H9 (cell line): ENCODE measurements around the gene FSHR. TPM values are rescaled to one million over a fixed set of nuclear protein-coding genes. Genes with fewer than 3 reads are reported as not detected.

Experiments used
- DNase-seq: peaks from one replicate; pipeline ENCODE4 v3.0.0-alpha.2; 2017
- H2AFZ ChIP-seq: one replicate; pipeline ENCODE4 v1.6.1; 2013; ENCODE audit warnings: mild to moderate bottlenecking, low read length, control low read depth, moderate library complexity
- H2AK5ac ChIP-seq: 2 replicates; pipeline ENCODE4 v1.6.1; 2013; ENCODE audit warnings: low read length, control low read depth, mixed read lengths; ENCODE audit not compliant: insufficient read length
- H2BK120ac ChIP-seq: one replicate; pipeline ENCODE4 v1.6.1; 2013; ENCODE audit warnings: low read depth, mild to moderate bottlenecking, low read length, control low read depth, inconsistent platforms; ENCODE audit not compliant: poor library complexity, severe bottlenecking
- H2BK12ac ChIP-seq: 2 replicates; pipeline ENCODE4 v1.6.1; 2013; ENCODE audit warnings: low read length, control low read depth, mixed read lengths, low read depth; ENCODE audit not compliant: insufficient read length
- H2BK15ac ChIP-seq: 2 replicates; pipeline ENCODE4 v1.6.1; 2013; ENCODE audit warnings: low read depth, low read length, control low read depth
- H2BK20ac ChIP-seq: one replicate; pipeline ENCODE4 v1.6.1; 2013; ENCODE audit warnings: low read depth, mild to moderate bottlenecking, low read length, control low read depth, inconsistent platforms; ENCODE audit not compliant: poor library complexity, severe bottlenecking
- H2BK5ac ChIP-seq: 2 replicates; pipeline ENCODE4 v1.6.1; 2013; ENCODE audit warnings: low read length, control low read depth, mixed read lengths; ENCODE audit not compliant: insufficient read length
- H3K14ac ChIP-seq: 2 replicates; pipeline ENCODE4 v1.6.1; 2013; ENCODE audit warnings: low read length, control low read depth; ENCODE audit not compliant: insufficient read depth
- H3K18ac ChIP-seq: 2 replicates; pipeline ENCODE4 v1.6.1; 2013; ENCODE audit warnings: low read depth, mild to moderate bottlenecking, mixed read lengths, low read length, control low read depth; ENCODE audit not compliant: insufficient read length
- H3K23ac ChIP-seq: 2 replicates; pipeline ENCODE4 v1.6.1; 2013; ENCODE audit warnings: low read length, control low read depth, mixed read lengths, low read depth; ENCODE audit not compliant: insufficient read length
- H3K23me2 ChIP-seq: 2 replicates; pipeline ENCODE4 v1.6.1; 2013; ENCODE audit warnings: low read depth, mild to moderate bottlenecking, mixed read lengths, low read length, control low read depth; ENCODE audit not compliant: insufficient read length, poor library complexity, severe bottlenecking
- H3K27ac ChIP-seq: 2 replicates; pipeline ENCODE4 v1.5.1; 2013; ENCODE audit warnings: low read length, control low read depth, mixed read lengths, low read depth; ENCODE audit not compliant: insufficient read length
- H3K27me3 ChIP-seq: 2 replicates; pipeline ENCODE4 v1.6.1; 2013; ENCODE audit warnings: low read length, control low read depth, inconsistent platforms; ENCODE audit not compliant: insufficient read depth
- H3K4ac ChIP-seq: 2 replicates; pipeline ENCODE4 v1.6.1; 2013; ENCODE audit warnings: low read depth, mild to moderate bottlenecking, control low read depth, inconsistent platforms, low read length, moderate library complexity
- H3K4me1 ChIP-seq: 2 replicates; pipeline ENCODE4 v1.6.1; 2013; ENCODE audit warnings: low read length, control low read depth, inconsistent platforms; ENCODE audit not compliant: insufficient read depth
- H3K4me2 ChIP-seq: 2 replicates; pipeline ENCODE4 v1.6.1; 2013; ENCODE audit warnings: low read length, control low read depth, mixed read lengths; ENCODE audit not compliant: insufficient read length, insufficient read depth
- H3K56ac ChIP-seq: 2 replicates; pipeline ENCODE4 v1.6.1; 2013; ENCODE audit warnings: low read depth, mild to moderate bottlenecking, mixed read lengths, low read length, control low read depth; ENCODE audit not compliant: insufficient read length
- H3K79me1 ChIP-seq: 2 replicates; pipeline ENCODE4 v1.6.1; 2013; ENCODE audit warnings: low read depth, mild to moderate bottlenecking, moderate library complexity, low read length, control low read depth, inconsistent platforms; ENCODE audit not compliant: insufficient read depth, poor library complexity, severe bottlenecking
- H3K79me2 ChIP-seq: 2 replicates; pipeline ENCODE4 v1.6.1; 2013; ENCODE audit warnings: low read length, control low read depth, inconsistent platforms; ENCODE audit not compliant: insufficient read depth
- H3K9ac ChIP-seq: 2 replicates; pipeline ENCODE4 v1.6.1; 2013; ENCODE audit warnings: low read length, control low read depth, mixed read lengths; ENCODE audit not compliant: insufficient read length; ENCODE audit errors: extremely low read depth
- H3K9me3 ChIP-seq: one replicate; pipeline ENCODE4 v1.6.1; 2013; ENCODE audit warnings: low read depth, low read length, inconsistent platforms; ENCODE audit not compliant: control insufficient read depth
- H3T11ph ChIP-seq: one replicate; pipeline ENCODE4 v1.6.1; 2013; ENCODE audit warnings: mild to moderate bottlenecking, low read length, control low read depth, inconsistent platforms
- H4K20me1 ChIP-seq: one replicate; pipeline ENCODE4 v1.6.1; 2013; ENCODE audit not compliant: control insufficient read depth, insufficient read length, insufficient read depth
- H4K5ac ChIP-seq: 2 replicates; pipeline ENCODE4 v1.6.1; 2013; ENCODE audit warnings: low read depth, mild to moderate bottlenecking, mixed read lengths, low read length, control low read depth; ENCODE audit not compliant: insufficient read length
- H4K8ac ChIP-seq: replicated peaks from 2 replicates; pipeline ENCODE4 v1.6.1; 2013; ENCODE audit warnings: low read length, control low read depth, mixed read lengths, low read depth; ENCODE audit not compliant: insufficient read length
- H4K91ac ChIP-seq: 2 replicates; pipeline ENCODE4 v1.6.1; 2013; ENCODE audit warnings: low read depth, mild to moderate bottlenecking, moderate library complexity, mixed read lengths, low read length, control low read depth; ENCODE audit not compliant: insufficient read length
- H3K27ac Mint-ChIP-seq, 3 experiments: 2 replicates in 2 of 3; 3 replicates in 1 of 3; pipeline ENCODE4 v1.8.0; 2020 to 2021; ENCODE audit warnings: mixed read lengths in 3 of 3, mild to moderate bottlenecking in 1 of 3, moderate library complexity in 1 of 3
- H3K27me3 Mint-ChIP-seq: 2 replicates; pipeline ENCODE4 v1.8.0; 2021; ENCODE audit warnings: low read depth, mild to moderate bottlenecking, moderate library complexity, mixed read lengths
- H3K36me3 Mint-ChIP-seq, 3 experiments: 2 replicates in 2 of 3; 3 replicates in 1 of 3; pipeline ENCODE4 v1.8.0; 2020 to 2021; ENCODE audit warnings: low read depth in 3 of 3, mixed read lengths in 3 of 3; ENCODE audit not compliant: insufficient read depth in 1 of 3
- H3K4me1 Mint-ChIP-seq, 2 experiments: 2 replicates each; pipeline ENCODE4 v1.8.0; 2020; ENCODE audit warnings: mixed read lengths in 2 of 2
- H3K4me3 Mint-ChIP-seq, 2 experiments: 2 replicates in 1 of 2; 3 replicates in 1 of 2; pipeline ENCODE4 v1.8.0; 2020 to 2021; ENCODE audit warnings: mild to moderate bottlenecking in 2 of 2, mixed read lengths in 2 of 2, moderate library complexity in 1 of 2
- H3K9me3 Mint-ChIP-seq, 2 experiments: 2 replicates in 1 of 2; 3 replicates in 1 of 2; pipeline ENCODE4 v1.8.0; 2020; ENCODE audit warnings: mild to moderate bottlenecking in 2 of 2, mixed read lengths in 2 of 2, moderate library complexity in 1 of 2
- WGBS: extraction: QIAGEN DNeasy Blood & Tissue Kit; methylation state at CpG from one replicate; pipeline ENCODE4 v1.1.7; 2013; ENCODE audit warnings: missing lambda C conversion rate, low lambda C conversion rate, mixed read lengths; ENCODE audit not compliant: insufficient read length; ENCODE audit errors: extremely low coverage; 5-methylcytosine and 5-hydroxymethylcytosine counted together
- total RNA-seq: library from RNA; stranded (reverse); gene quantifications from 2 replicates; pipeline ENCODE4 v1.2.1, GENCODE V29; 2021
- TF ChIP-seq, protein P1 (sequence below): fragments of 200-600 bp; sonication (generic); conservative IDR thresholded peaks from 3 replicates; pipeline ENCODE4 v1.8.0; 2021; ENCODE audit warnings: antibody characterized with exemption, mild to moderate bottlenecking

The FSHR gene
- total RNA-seq, 1 experiment from 2014 or later, result not detected

DNA sequence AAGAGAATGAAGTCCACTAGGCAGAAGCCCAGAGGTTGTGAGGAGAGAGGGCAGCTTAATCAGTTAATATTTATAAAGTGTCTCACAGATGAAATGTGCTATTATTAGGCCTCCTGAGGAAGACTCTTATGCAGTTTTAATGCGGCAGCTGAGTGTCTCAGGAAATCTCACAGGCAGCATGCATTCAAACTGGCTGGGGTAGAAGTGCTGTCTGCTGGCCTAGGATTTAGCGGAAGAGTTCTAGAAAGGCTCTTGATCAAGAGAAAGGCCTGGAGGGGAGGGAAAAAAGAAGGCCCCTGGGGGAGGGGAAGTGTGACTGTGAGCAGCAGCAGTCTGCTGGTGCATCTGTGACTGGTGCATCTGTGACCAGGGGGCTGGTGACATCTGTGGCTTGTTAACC is 133.0 kb downstream of the FSHR start:
- Mint-ChIP-seq H3K27me3 (no peaks in the 10 kb centered on the region), H3K36me3 (no peaks in the 10 kb centered on the region), H3K9me3 (no peaks in the 10 kb centered on the region), H3K4me3 (no peak overlapping the region), H3K27ac (peak overlapping the region in 2 of 3 experiments; percentile 63 to 69; a peak in 2 of 7 replicates), H3K4me1 (peaks cover 13 to 15% of the 10 kb centered on the region in 2 experiments)
- H3K4me2 ChIP-seq, result no peak overlapping the region
- no peak overlapping the region for H3K27ac ChIP-seq
- H3K4me1 ChIP-seq, result no peaks in the 10 kb centered on the region; the same call in 1 of the 2 replicates
- no peak overlapping the region for H2AFZ ChIP-seq
- no peak overlapping the region for H3K14ac ChIP-seq
- no peak overlapping the region for H3K18ac ChIP-seq
- DNase-seq, result no peak
- no peak overlapping the region for H4K91ac ChIP-seq
- no peaks in the 10 kb centered on the region for H3K23me2 ChIP-seq
- H3K4ac ChIP-seq, result no peak overlapping the region
- H3K9me3 ChIP-seq, result no peaks in the 10 kb centered on the region
- H3T11ph ChIP-seq, result no peak overlapping the region
- H3K9ac ChIP-seq, result no peak overlapping the region
- no peak overlapping the region for H2BK20ac ChIP-seq
- no peaks in the 10 kb centered on the region for H3K27me3 ChIP-seq
- TF ChIP-seq, protein P1, sequence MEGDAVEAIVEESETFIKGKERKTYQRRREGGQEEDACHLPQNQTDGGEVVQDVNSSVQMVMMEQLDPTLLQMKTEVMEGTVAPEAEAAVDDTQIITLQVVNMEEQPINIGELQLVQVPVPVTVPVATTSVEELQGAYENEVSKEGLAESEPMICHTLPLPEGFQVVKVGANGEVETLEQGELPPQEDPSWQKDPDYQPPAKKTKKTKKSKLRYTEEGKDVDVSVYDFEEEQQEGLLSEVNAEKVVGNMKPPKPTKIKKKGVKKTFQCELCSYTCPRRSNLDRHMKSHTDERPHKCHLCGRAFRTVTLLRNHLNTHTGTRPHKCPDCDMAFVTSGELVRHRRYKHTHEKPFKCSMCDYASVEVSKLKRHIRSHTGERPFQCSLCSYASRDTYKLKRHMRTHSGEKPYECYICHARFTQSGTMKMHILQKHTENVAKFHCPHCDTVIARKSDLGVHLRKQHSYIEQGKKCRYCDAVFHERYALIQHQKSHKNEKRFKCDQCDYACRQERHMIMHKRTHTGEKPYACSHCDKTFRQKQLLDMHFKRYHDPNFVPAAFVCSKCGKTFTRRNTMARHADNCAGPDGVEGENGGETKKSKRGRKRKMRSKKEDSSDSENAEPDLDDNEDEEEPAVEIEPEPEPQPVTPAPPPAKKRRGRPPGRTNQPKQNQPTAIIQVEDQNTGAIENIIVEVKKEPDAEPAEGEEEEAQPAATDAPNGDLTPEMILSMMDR, result no peak
- no peaks in the 10 kb centered on the region for H4K20me1 ChIP-seq
- no peak overlapping the region for H3K23ac ChIP-seq
- no peak overlapping the region for H2AK5ac ChIP-seq
- H3K79me2 ChIP-seq, result no peaks in the 10 kb centered on the region
- H2BK120ac ChIP-seq, result no peak overlapping the region
- no peak overlapping the region for H2BK5ac ChIP-seq
- no peak overlapping the region for H2BK15ac ChIP-seq
- no peak overlapping the region for H4K5ac ChIP-seq
- no peak overlapping the region for H4K8ac ChIP-seq
- no peaks in the 10 kb centered on the region for H3K79me1 ChIP-seq
- WGBS, result no CpG with 5 or more reads among the region's 2 CpGs
- no peak overlapping the region for H2BK12ac ChIP-seq
- H3K56ac ChIP-seq, result no peak overlapping the region
